ENCODE measurements around the gene HMGCS1.
A peak's percentile ranks its signal among the peaks of the same experiment; 100 is the strongest.
"Not testable (repeated sequence)": the region's sequence is repeated elsewhere in the genome, so short reads cannot be mapped to it uniquely, and the experiment has no call there.

Gene HMGCS1

DNA sequence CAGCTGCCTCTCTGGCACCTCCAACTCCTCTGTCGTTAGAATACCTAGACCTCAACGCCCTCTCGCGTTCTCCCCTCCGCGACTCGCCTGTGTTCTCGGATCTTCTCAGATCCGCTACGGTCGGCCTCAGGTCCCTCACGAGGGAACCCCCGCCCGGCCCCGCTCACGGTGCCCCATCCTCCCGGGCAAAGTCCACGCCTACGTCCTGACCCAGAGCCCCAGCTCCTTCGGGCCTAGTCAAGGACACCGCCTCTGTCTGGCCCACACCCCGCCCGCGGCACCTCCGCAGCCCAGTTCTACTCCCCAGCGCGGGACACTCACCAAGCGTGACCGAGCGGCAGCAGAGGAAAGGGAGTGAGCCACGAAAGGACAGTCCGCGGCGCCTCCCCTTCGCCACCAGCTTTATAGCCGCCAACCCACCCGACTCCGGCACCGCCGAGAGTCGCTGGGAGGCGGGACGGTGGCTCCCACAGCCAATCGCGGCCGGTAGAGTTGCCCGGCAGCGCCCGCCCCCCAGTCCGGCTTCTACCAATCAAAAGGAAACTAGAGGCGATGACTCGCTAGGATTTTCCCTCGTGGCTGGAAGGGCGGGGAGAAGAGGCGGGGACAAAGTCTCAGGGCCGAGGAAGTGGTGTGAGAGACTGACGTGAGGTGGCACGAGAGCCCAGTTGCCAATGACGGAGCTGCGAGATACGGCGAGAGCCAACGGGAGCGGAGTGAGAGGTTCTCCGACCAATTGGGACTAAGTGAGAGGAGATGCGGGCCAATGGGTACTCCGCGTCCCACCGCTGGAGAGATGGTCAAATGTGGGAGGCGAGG is at the start of gene HMGCS1:
Gene HMGCS1 (minus strand): TSS at position 378 of the 819 bp plus-strand sequence. CDS start 14,447 bp downstream, outside the sequence.
- DNase-seq = peak; percentile 100

DNA sequence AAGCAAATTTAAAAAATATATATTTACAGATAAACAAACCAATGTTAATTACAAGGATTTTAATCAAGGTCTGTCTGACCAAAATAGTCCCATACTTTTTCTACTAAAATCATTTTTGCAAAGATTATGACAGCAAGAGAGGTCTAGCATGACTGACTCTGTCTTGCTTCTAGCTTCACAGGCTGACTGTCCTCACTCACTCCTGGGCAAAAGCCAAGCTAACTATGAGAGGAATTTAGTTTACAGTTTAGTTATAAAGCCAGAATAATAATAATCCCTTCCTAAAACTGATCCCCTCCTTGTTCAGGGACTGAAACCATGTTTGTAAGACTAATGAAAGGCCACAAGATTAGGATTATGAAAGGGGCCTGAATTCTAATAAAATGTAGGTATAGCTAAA is 45.5 kb upstream of the HMGCS1 start:
- DNase-seq = no peak

DNA sequence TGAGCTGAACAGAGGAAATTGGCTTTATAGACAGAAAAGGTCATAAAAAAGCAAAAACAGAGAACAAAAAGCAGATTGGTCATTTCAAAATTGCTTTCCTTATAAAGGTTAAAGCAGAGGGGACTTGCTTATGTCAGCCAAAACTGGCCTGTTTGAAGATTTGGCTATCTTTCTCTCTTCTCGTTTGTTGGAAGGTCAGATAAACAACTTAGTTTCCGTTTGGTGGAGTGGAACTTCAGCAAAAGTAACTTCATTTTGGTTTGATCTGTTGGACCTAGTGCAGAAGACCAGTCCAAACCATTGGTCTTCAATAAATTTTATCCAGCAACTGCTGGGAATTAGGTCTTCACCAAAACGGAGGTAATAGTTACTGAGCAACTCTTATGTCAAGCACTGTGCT is 45.1 kb upstream of the HMGCS1 start:
- no peak for DNase-seq

DNA sequence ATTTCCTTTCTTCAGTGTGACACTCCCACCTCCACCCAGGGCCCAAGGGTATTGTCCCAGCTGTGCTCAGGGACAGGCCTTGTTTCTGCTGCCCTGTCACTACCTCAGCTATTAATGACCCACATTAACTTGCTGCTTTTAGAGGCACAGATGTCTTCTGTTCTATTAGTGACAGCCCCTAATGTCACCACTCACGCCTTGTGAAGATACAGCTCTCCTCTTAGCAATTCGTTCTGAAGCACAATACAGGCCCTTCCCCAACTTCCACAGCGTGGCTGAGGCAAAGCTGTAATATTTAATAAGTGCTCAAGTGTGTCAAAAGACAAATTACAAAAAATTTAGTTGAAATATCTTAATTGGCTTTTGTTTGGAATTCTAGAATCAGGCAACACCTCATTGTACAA is 44.7 kb upstream of the HMGCS1 start:
- no peak for DNase-seq

DNA sequence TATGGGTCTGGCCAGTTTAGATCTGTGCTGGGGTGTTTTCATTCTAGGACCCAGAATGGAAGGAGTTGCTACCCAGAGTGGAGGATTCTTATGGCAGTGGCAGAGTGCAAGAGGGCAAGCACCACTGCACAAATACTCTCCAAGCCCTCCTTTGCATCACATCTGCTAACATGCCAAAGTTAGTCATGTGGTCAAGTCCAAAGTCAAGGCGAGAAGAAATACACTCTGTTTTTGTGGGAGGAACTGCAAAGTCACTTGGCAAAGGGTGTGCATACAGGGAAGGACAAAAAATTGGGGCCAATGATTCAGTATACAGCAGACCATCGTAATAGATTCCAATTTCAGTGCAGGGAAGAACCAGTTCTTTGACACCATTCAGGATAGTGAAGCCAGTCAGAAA is 43.9 kb upstream of the HMGCS1 start:
- DNase-seq = no peak

DNA sequence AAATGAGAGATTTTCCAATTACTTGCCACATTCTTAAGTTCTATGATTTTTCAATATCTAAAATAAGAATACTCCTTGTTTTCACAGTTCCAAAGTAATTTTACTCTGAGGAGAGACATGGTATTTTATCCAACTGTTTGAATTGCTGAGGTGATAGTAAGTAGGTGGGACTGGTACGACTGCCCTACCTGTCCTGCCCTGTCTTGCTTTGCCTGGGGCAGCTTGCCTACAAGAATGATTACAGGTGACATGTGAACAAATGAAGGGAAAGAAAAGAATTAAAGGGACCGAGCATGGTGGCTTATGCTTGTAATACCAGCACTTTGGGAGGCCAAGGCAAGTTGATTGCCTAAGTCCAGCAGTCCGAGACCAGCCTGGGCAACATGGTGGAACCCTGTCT is 41.6 kb upstream of the HMGCS1 start:
- DNase-seq = no peak

DNA sequence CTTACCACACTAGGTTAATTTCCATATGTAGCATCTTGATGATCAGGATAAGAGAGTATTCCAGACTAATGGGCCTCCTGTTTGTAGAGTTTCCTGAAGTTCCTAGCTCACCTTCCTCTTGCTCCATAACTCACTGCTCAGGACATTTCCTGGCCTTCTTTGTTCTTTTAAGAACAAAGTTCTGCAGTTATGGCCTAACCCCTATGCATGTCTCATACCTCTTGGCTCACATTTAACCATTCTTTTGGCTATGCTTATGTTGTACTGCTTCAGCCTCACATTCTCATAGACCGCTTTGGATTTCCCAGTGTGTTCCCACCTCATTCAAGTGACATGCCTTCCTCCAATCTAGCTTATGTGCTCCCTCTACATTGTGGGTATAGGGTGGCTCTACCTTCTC is 40.5 kb upstream of the HMGCS1 start:
- DNase-seq = no peak

DNA sequence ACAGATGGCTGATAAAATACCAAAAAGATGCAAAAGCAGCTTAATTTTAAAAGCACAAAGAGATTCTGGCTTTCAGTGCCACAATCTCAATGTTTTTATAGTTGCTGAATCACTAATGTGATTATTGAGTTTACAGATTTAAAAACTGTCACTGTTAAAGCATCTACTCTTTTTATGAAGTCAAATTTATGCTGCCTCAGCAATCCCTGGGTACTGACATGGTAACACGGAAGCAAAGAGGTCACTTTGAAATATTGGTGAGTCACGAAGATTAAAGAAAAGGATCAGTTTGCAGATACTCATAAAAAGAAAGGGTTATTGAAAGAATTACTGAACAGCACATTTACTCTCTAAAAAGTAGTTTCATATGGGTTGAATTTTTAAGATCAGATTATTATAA is 39.7 kb upstream of the HMGCS1 start:
- no peak for DNase-seq

DNA sequence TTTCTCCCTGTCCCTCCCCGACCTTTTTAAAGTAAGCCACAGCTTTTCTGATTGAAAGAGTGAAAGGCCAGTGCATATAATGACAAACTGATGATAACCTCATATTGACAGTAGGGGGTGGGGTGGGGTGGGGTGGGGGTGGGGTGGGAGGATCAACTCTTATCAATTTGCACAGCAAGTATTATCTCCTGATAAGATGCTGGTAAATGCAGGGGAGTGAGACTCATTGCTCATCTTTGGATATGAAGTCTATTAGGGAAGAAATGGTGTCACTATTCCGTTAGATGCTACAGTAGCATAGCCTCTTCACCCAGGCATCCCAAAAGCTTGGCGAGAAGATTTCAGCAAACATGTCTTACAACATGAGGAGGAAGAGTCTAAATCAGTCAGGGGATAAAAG is 38.9 kb upstream of the HMGCS1 start:
- DNase-seq = peak; percentile 47

DNA sequence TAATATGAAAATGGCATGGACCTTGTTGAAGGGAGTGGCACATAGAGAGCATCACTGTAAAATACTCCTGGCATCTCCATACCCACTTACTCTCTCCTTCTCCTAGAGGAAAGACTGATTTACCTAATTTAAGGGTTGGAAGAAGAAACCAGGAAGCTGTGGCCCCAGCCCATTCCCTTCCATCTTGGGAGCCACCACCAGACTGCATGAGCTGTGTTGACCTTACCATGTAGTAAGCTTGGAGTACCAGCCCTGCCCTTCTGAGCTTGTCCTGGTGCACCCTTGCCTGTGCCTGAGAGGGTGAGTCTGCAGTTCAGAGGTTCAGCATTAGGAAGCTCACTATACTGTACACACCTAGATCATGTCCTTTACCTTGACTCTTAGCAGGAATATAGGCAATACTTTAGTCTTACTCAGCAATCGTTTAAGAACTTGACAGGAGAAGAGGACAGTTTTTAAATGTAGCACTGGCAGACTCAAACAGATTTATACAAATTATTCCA is 35.7 kb upstream of the HMGCS1 start:
- DNase-seq = no peak

DNA sequence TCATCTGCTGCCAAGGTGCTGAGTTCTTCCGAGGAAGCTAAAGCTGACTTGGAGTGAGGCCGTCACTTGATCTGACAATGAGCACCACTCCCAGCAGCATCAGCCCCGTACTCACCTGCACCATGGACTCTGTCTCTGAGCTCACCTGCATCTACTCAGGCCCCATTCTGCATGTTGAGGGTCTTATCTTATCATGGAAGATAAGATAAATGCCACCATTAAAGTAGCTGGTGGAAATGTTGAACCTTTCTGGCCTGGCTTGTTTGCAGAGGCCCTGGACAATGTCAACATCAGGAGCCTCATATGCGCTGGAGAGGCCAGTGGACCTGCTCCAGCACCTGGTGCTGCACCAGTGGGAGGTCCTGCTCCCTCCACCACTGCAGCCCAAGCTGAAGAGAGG is 35.0 kb upstream of the HMGCS1 start:
- DNase-seq = no peak

DNA sequence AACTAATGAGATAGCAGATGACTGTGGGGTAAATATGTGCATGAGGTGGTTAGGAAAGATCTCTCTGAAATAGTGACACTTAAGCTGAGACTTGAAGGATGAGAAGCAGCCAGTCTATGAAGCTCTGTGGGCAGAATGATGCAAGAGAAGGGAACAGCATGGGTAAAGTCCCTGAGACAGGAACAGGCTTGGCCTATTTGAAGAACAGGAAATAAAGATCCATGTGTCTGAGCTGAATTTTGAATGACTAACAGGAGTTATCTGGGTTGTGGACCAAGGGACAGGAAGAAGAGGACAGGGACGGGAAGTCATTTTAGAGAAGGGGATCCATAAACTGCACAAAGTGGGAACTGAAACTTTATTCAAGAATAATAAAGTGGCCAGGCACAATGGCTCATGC is 25.6 kb upstream of the HMGCS1 start:
- DNase-seq = no peak

DNA sequence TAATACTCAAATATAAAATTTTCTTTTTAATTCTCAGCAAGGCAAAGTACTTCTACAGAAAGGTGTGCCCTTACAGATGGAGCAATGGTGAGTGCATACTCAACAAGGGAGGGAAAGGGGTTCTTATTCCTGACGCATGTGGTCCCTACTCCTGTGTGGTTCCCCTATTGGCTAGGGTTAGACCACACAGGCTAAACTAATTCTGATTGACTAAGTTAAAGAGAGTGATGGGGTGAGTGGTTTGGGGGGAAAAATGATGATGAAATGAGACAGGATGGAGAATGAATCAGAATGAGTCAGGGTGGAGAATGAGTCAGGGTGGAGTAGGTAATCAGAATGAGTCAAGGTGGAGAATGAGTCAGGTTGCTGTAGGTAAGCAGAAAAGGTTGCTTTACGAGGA is 22.9 kb upstream of the HMGCS1 start:
- no peak for DNase-seq

DNA sequence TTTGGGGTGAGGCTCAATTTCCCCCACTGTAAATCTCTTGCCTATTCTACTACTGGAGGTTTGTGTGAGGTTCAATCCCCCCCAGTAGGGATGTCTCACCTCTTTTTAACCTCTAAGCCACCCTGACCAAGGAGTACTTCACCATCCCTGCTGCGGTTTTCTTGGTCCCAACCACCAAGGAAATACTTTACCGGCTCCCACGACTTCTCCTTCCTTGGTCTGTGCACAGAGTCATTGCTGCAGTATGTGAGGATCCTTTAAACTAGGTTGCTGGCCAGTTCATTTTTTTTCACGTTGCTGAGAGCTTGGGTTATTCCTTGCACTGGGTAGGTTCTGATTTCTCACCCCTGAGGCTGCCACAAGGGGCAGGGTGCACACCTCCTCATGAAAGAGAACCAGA is 22.5 kb upstream of the HMGCS1 start:
- no peak for DNase-seq

DNA sequence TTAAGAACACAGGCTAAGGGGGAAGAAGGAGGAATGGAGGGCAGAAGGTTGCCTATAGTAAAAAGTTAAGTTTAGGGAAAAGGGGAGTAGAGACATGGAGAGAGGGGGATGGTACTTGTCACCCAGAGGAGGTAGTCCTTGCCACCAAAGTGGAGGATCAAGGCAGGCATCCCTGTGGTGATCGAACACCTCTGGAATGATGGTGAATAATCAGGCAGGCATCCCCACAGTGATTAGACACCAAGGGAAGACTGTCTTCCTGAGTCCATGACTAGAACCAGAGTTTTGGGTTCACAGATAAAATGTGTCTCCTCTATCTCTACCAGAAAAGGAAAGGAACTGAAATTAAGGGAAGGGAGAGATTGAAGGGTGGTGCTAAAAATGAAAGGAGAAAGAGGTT is 19.2 kb upstream of the HMGCS1 start:
- DNase-seq = no peak

DNA sequence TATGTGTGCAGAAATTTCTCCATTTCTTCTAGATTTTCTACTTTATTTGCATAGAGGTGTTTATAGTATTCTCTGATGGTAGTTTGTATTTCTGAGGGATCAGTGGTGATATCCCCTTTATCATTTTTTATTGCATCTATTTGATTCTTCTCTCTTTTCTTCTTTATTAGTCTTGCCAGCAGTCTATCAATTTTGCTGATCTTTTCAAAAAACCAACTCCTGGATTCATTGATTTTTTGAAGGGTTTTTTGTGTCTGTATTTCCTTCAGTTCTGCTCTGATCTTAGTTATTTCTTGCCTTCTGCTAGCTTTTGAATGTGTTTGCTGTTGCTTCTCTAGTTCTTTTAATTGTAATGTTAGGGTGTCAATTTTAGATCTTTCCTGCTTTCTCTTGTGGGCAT is 12.4 kb upstream of the HMGCS1 start:
- DNase-seq = not testable (repeated sequence)

DNA sequence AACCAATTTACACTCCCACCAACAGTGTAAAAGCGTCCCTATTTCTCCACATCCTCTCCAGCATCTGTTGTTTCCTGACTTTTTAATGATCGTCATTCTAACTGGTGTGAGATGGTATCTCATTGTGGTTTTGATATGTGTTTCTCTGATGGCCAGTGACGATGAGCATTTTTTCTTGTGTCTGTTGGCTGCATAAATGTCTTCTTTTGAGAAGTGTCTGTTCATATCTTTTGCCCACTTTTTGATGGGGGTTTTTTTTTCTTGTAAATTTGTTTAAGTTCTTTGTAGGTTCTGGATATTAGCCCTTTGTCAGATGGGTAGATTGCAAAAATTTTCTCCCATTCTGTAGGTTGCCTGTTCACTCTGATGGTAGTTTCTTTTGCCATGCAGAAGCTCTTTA is 10.3 kb upstream of the HMGCS1 start:
- DNase-seq = not testable (repeated sequence)

DNA sequence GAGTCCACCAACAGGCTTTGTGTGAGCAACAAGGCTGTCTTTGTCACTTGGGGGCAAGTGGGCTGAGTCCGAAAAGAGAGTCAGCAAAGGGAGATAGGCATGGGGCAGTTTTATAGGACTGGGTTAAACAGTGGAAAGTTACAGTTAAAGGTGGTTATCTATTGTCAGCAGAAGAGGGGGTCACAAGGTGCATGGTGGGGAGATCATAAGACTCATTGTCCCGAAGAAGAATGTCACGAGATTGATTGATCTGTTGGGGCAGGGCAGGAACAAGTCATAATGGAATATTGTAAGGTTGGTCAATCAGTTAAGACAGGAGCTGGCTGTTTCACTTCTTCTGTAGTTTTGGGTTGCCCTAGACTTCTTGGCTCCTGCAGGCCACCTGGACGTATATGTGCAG is 7.6 kb upstream of the HMGCS1 start:
- peak; percentile 85 for DNase-seq

DNA sequence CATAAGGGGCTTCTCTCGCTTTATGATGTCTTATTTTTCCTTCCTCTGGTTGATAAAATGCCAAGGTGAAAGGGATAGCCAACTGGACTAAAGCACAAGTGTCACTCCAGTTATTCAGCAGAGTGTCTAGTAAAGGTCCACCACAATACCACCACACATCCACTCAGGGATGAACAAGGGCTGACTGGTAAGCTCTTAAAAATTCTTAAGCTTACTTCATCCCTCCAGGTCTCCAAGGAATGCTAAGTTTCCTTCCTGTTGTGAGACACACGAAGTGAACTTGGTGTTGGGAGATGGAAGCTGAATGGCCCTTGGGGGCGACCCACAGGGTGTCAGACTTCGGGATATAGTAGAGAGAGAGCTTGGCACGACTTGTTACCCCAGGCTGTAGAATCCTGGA is 3.2 kb upstream of the HMGCS1 start:
- no peak for DNase-seq

DNA sequence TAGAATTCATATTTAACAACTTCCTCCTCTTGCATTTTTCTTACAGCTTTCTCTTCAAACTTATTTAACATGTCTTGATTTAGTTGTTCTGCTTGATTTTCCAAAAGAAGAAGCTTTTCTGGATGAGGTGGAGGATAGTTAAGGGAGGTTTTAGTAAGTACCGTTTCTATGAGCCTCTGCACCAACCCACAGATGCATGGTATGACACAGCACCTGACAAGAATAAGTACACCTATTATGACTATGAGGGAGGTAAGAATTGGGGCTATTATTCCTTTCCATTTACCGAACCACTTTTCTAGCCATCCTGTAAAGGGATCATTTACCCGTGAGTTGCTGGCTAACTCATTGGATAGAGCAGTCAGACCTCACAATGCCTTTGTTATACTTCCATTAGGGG is 2.5 kb upstream of the HMGCS1 start:
- DNase-seq = no peak

DNA sequence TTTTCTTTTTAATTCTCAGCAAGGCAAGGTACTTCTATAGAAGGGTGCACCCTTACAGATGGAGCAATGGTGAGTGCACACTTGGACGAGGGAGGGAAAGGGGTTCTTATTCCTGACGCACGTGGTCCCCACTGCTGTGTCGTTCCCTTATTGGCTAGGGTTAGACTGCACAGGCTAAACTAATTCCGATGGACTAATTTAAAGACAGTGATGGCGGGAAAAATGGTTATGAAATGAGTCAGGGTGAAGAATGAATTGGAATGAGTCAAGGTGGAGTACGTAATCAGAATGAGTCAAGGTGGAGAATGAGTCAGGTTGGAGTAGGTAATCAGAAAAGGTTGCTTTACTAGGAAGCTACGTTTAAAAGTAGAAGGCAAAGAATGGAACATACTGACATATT is 2.1 kb upstream of the HMGCS1 start:
- DNase-seq = no peak

DNA sequence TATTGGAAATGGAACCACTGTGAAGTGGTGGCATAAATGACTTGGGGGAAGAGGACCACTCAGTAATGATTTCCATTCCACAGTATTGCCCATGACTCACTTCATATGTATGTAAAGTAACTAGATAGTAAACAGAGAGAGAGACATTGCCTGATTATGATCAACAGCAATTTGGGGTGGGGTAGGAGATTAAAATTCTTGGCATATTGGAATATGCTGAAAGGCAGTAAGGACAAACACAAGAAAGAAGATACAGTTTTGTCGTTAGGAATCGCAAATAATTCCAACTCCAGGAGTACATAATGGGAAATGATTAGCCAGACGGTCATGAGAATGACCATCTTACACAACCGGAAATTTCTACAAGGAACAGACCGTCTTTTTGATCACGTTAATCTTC is 1.5 kb upstream of the HMGCS1 start:
- no peak for DNase-seq

DNA sequence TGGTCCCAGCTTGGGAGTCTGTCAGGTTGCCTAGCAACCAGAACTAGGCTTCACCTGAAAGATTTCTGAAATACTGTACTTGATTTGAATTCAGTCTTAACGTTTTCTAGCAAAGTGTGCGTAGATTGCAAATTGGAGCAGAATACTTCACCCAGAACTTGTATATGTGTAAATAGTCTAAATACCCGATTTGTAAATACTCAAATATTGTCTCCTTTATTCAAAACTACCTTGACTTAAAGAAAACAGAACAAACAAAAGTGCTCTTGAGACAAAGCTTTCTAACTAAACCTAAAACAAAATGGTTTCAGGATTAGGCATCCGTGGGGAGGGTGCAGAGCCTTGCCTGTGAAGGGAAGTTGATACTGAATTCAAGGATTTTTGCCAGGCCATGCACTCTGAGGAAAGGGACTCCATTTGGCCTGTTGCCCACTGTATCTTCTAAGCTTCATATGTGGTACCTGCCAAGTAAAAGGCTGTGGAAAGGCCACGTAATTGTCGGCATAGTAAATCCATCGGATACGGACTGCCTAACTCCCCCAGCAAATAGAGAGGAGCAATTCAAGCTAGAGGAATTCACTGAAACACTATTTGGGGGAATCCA is 744 bp upstream of the HMGCS1 start:
- DNase-seq = no peak

DNA sequence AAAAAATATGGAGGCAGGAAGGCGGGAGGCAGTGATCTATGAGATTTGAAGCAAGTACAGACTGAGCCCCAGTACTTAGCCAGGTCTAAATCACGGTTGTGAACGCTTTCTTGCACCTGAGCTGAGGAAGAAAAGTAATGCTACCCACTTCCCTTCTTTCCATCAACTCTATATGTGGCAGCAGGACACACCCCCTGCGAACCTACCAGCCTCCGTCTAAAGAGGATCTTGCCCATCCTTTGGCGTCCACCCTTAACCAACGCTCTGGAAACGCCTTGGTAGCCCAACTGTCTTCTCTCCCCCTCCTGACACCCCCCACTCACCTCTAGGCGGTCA is 545 bp downstream of the HMGCS1 start:
- peak; percentile 47 for DNase-seq

Measured in hematopoietic multipotent progenitor cell treated with erythropoietin and hydrocortisone succinate and interleukin-3 and kit ligand, for 8 days (in vitro differentiated cells).